Adrenal gland (tissue), 5 donors: Measurements from ENCODE around the gene WDR6.

ENCODE experiments used
- CTCF ChIP-seq, 6 experiments: fragments of 450-650 bp in 4 of 6; fragments of 200-600 bp in 2 of 6; sonication (generic) in 1 of 6; IDR thresholded peaks; 1 replicate in 5 of 6; 2 replicates in 1 of 6; pipeline versions ENCODE4 v1.5.1 to v1.8.0; 2016 to 2021; ENCODE audit warnings: antibody characterized with exemption in 6 of 6, mild to moderate bottlenecking in 2 of 6, moderate library complexity in 1 of 6
- POLR2A ChIP-seq, 2 donors: fragments of 450-650 bp; IDR thresholded peaks; one replicate each; pipeline ENCODE4 v1.6.1; 2017; ENCODE audit warnings: antibody characterized with exemption in 2 of 2, mild to moderate bottlenecking in 2 of 2, moderate library complexity in 1 of 2
- donor health status: DM: no; HTN: no; CAD: no.

- TF ChIP-seq CTCF (IDR thresholded peaks at IDR 0.05) (no peak), POLR2A (IDR thresholded peaks at IDR 0.05) (no peak)
These were observed 10.2 kb downstream of the WDR6 start for GRCh38 chr3:49017229-49017970.
